Activated T-helper 2 cell treated with anti-CD3 and anti-CD28 coated beads, Interferon-gamma antibody, Interleukin-2, Interleukin-4, amounts not matched to agents 10 μg/mL and 5 μg/mL and 100 μg/mL, durations not matched to agents 14 hours and 24 hours and 36 hours (primary cell): ENCODE results near the gene CEP97. TPM values are rescaled to one million over a fixed set of nuclear protein-coding genes. Genes with fewer than 3 reads are reported as not detected.
A peak's percentile ranks its signal among the peaks of the same experiment; 100 is the strongest.
"Not testable (repeated sequence)": the region's sequence is repeated elsewhere in the genome, so short reads cannot be mapped to it uniquely, and the experiment has no call there.

ENCODE experiments used
- DNase-seq: peaks from one replicate; pipeline ENCODE4 v3.0.0; 2021; ENCODE audit warnings: low spot score
- H3K27ac Mint-ChIP-seq: one replicate; pipeline ENCODE4 v1.8.0; 2021; ENCODE audit warnings: mixed read lengths
- H3K27me3 Mint-ChIP-seq: one replicate; pipeline ENCODE4 v1.8.0; 2021; ENCODE audit warnings: low read depth, mixed read lengths
- H3K36me3 Mint-ChIP-seq: one replicate; pipeline ENCODE4 v1.8.0; 2021; ENCODE audit warnings: low read depth, mixed read lengths
- H3K4me1 Mint-ChIP-seq: one replicate; pipeline ENCODE4 v1.8.0; 2021; ENCODE audit warnings: low read depth, mixed read lengths
- H3K4me3 Mint-ChIP-seq: one replicate; pipeline ENCODE4 v1.8.0; 2021; ENCODE audit warnings: low read depth, mild to moderate bottlenecking, moderate library complexity, mixed read lengths
- H3K9me3 Mint-ChIP-seq: one replicate; pipeline ENCODE4 v1.8.0; 2021; ENCODE audit warnings: mixed read lengths
- intact Hi-C: fragments of 100-400 bp; cut with micrococcal nuclease; formaldehyde crosslinking; loops from one replicate; pipeline ENCODE4 v1.15.1; 2023
- total RNA-seq: library from RNA; stranded (reverse); gene quantifications from 2 replicates; pipeline ENCODE4 v1.2.3, GENCODE V29; 2022

The CEP97 gene
- total RNA-seq, 1 donor from 2014 or later = 26.1 TPM

DNA sequence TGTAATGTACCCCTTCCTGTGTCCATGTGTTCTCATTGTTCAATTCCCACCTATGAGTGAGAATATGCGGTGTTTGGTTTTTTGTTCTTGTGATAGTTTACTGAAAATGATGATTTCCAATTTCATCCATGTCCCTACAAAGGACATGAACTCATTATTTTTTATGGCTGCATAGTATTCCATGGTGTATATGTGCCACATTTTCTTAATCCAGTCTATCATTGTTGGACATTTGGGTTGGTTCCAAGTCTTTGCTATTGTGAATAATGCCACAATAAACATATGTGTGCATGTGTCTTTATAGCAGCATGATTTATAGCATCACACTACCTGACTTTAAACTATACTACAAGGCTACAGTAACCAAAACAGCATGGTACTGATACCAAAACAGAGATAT is 21.5 kb downstream of the CEP97 start:
- DNase-seq, H3K27me3 Mint-ChIP-seq, H3K4me1 Mint-ChIP-seq, intact Hi-C loops, H3K27ac Mint-ChIP-seq, H3K4me3 Mint-ChIP-seq: not testable (repeated sequence)
- Mint-ChIP-seq H3K9me3 (peaks cover 11% of the 10 kb centered on the region), H3K36me3 (peaks cover 55% of the 10 kb centered on the region)

- intact Hi-C loops, DNase-seq, H3K27ac Mint-ChIP-seq, H3K4me3 Mint-ChIP-seq, H3K27me3 Mint-ChIP-seq, H3K9me3 Mint-ChIP-seq, H3K4me1 Mint-ChIP-seq: not testable (repeated sequence)
- peaks cover 76% of the 10 kb centered on the region for H3K36me3 Mint-ChIP-seq
Measured at GRCh38 chr3:101753386-101754113, 29.1 kb downstream of the CEP97 start.

- Mint-ChIP-seq H3K4me3 (no peak overlapping the region), H3K9me3 (no peaks in the 10 kb centered on the region), H3K27ac (no peak overlapping the region), H3K36me3 (peaks cover 74% of the 10 kb centered on the region), H3K4me1 (peaks cover 18% of the 10 kb centered on the region), H3K27me3 (no peaks in the 10 kb centered on the region)
- intact Hi-C loops = no loop called here
- no peak for DNase-seq
Measured at GRCh38 chr3:101758224-101758623, 33.8 kb downstream of the CEP97 start.

GRCh38 chr3:101762041-101762646 is 37.7 kb downstream of the CEP97 start:
- peaks cover 60% of the 10 kb centered on the region for H3K36me3 Mint-ChIP-seq
- H3K4me3 Mint-ChIP-seq = no peak overlapping the region
- H3K9me3 Mint-ChIP-seq = no peaks in the 10 kb centered on the region
- intact Hi-C loops = no loop called here
- peaks cover 15% of the 10 kb centered on the region for H3K4me1 Mint-ChIP-seq
- DNase-seq = no peak
- H3K27ac Mint-ChIP-seq = no peak overlapping the region
- H3K27me3 Mint-ChIP-seq = no peaks in the 10 kb centered on the region

DNA sequence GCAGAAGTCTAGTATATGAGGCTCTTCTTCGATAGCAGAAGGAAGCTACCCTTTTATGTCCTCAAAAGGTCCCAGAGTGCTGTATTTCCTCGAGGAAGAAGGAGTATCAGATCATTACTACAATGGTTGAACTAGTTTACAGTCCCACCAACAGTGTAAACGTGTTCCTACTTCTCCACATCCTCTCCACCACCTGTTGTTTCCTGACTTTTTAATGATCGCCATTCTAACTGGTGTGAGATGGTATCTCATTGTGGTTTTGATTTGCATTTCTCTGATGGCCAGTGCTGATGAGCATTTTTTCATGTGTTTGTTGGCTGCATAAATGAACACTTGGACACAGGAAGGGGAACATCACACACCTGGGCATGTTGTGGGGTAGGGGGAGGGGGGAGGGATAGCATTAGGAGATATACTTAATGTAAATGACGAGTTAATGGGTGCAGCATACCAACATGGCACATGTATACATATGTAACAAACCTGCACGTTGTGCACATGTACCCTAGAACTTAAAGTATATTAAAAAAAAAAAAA is 53.4 kb downstream of the CEP97 start:
- intact Hi-C loops = loop anchor here (2.0 kb wide), 1 partner anchor 91 kb away; the partner anchor contains the start of gene RPL24
- not testable (repeated sequence) for H3K27ac Mint-ChIP-seq, H3K27me3 Mint-ChIP-seq, H3K9me3 Mint-ChIP-seq, H3K36me3 Mint-ChIP-seq, H3K4me3 Mint-ChIP-seq, DNase-seq
- peaks cover 37% of the 10 kb centered on the region for H3K4me1 Mint-ChIP-seq

GRCh38 chr3:101778385-101779046 is 54.1 kb downstream of the CEP97 start:
- intact Hi-C loops = loop anchor here (1.0 to 2.0 kb wide), 2 partner anchors 54 to 92 kb away; partner anchors contain the start of genes CEP97 and RPL24
- no peaks in the 10 kb centered on the region for H3K9me3 Mint-ChIP-seq
- peaks cover 5% of the 10 kb centered on the region for H3K36me3 Mint-ChIP-seq
- DNase-seq = no peak
- peaks cover 37% of the 10 kb centered on the region for H3K4me1 Mint-ChIP-seq
- peak overlapping the region; percentile 89 for H3K27ac Mint-ChIP-seq
- H3K4me3 Mint-ChIP-seq = peak overlapping the region; percentile 95
- no peaks in the 10 kb centered on the region for H3K27me3 Mint-ChIP-seq

GRCh38 chr3:101779047-101779821 is 54.8 kb downstream of the CEP97 start, which contains the start of gene NXPE3:
TSS of gene NXPE3 (plus strand) at chr3:101779211. CDS start at chr3:101785597, 6,386 bp downstream.
- DNase-seq = peak; percentile 90
- Mint-ChIP-seq H3K4me3 (peak within 1 kb of the TSS; percentile 95), H3K9me3 (no peaks in the 10 kb centered on the region), H3K36me3 (peaks cover 12% of the 10 kb centered on the region), H3K27ac (peak within 1 kb of the TSS; percentile 89), H3K27me3 (no peaks in the 10 kb centered on the region), H3K4me1 (peaks cover 40% of the 10 kb centered on the region)
- intact Hi-C loops = loop anchor here (1.0 to 2.0 kb wide), 2 partner anchors 55 to 92 kb away; partner anchors contain the start of genes CEP97 and RPL24

DNA sequence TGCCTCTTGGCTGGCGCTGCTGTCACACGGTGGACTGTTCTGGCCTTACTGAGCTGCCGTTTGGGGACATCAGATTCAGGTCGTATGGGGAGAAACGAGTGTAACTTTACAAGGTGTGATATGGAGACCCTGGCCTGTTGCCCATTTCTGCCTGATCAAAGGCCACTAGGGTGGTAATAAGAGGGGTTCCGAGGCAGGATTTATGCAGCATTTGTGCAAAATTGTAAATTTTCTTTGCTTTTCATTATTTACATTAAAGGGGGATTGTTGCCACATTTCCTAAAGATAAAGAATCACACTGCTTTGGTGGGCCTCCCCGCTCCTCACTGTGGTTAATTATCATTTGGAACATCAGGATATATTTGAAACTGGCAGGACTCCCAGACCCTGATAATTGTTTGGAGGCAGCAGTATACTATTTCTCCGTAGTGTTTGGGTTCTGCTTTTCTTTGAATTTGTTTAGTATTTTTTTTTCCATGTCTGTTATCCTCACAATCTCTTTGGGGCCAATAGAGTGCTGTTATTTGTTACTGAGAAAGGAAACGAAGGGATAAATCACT is 55.5 kb downstream of the CEP97 start:
- peaks cover 46% of the 10 kb centered on the region for H3K4me1 Mint-ChIP-seq
- no peak for DNase-seq
- intact Hi-C loops = loop anchor here (1.0 to 2.0 kb wide), 2 partner anchors 56 to 93 kb away; partner anchors contain the start of genes CEP97 and RPL24
- no peaks in the 10 kb centered on the region for H3K27me3 Mint-ChIP-seq
- peak overlapping the region; percentile 89 for H3K27ac Mint-ChIP-seq
- peak overlapping the region; percentile 95 for H3K4me3 Mint-ChIP-seq
- no peaks in the 10 kb centered on the region for H3K9me3 Mint-ChIP-seq
- H3K36me3 Mint-ChIP-seq = peaks cover 19% of the 10 kb centered on the region

DNA sequence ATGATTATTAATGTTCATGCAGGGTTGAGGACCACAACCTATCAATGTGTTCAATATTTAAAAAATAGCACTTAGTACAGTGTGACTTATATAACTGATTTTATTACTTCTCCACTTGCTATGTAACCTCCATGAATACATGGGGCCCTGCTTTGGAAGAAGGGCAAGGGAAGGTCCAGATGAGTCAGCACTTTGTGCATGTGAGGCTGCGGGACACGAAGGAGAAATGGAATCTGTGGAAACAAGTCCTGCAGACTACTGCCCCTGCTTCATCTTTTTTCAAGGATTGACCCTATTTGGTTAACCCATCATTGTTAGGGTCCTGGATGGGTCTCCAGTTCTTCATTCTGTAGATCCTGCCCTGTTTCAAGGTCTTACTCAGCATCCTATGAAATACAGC is 56.2 kb downstream of the CEP97 start:
- Mint-ChIP-seq H3K4me1 (peaks cover 54% of the 10 kb centered on the region), H3K9me3 (no peaks in the 10 kb centered on the region), H3K36me3 (peaks cover 26% of the 10 kb centered on the region), H3K27ac (no peak overlapping the region), H3K27me3 (no peaks in the 10 kb centered on the region), H3K4me3 (peak overlapping the region; percentile 95)
- intact Hi-C loops = no loop called here
- no peak for DNase-seq

DNA sequence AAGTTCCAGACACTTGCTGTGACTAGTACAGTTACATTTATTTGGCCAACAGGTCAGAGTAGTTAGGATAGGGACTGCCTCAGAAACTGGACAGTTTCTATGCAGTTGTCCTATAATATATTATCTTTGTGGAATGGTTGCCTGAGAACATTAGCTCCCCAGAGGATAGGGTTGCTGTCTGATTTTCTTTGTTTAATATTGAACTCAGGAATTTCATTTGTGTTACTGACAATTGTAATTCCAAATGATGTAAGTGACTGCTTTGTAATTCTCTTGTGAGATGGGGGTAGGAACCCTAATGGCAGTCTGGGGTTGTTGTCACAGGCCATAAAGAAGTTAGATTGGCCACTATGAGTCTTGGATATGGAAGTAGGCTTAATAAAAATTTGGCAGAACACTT is 56.8 kb downstream of the CEP97 start:
- Mint-ChIP-seq H3K9me3 (no peaks in the 10 kb centered on the region), H3K27me3 (no peaks in the 10 kb centered on the region), H3K36me3 (peaks cover 31% of the 10 kb centered on the region), H3K4me3 (no peak overlapping the region), H3K4me1 (peaks cover 57% of the 10 kb centered on the region), H3K27ac (no peak overlapping the region)
- intact Hi-C loops = no loop called here
- no peak for DNase-seq

GRCh38 chr3:101784855-101785613 is 60.6 kb downstream of the CEP97 start:
- H3K27me3 Mint-ChIP-seq = no peaks in the 10 kb centered on the region
- peaks cover 66% of the 10 kb centered on the region for H3K36me3 Mint-ChIP-seq
- intact Hi-C loops = no loop called here
- no peak for DNase-seq
- peak overlapping the region; percentile 52 for H3K4me3 Mint-ChIP-seq
- H3K9me3 Mint-ChIP-seq = no peaks in the 10 kb centered on the region
- H3K4me1 Mint-ChIP-seq = peaks cover 40% of the 10 kb centered on the region
- H3K27ac Mint-ChIP-seq = peak overlapping the region; percentile 65
